Body of pancreas (tissue), 4 donors: ENCODE data around the gene ZNF786. TPM values are rescaled to one million over a fixed set of nuclear protein-coding genes. Genes with fewer than 3 reads are reported as not detected.

ENCODE experiments used
- ATAC-seq: fragments of 150-250 bp; one replicate; pipeline ENCODE4 v1.9.1; 2016
- DNase-seq, 4 donors: peaks; one replicate each; pipeline ENCODE4 v3.0.0-alpha.2; 2019
- H3K27ac ChIP-seq, 4 donors: fragments of 200-600 bp; sonication (generic); 1 replicate in 3 of 4; 2 replicates in 1 of 4; pipeline versions ENCODE4 v1.5.1 to v1.6.1; 2016 to 2019; ENCODE audit warnings: mild to moderate bottlenecking in 1 of 4, mixed read lengths in 1 of 4, moderate library complexity in 1 of 4
- H3K27me3 ChIP-seq, 2 donors: fragments of 200-600 bp; sonication (generic); one replicate each; pipeline ENCODE4 v1.6.0; 2016; ENCODE audit warnings: mild to moderate bottlenecking in 1 of 2
- H3K36me3 ChIP-seq, 2 donors: fragments of 200-600 bp; sonication (generic); replicated peaks in 1 of 2; 2 replicates each; pipeline ENCODE4 v1.5.1; 2016; ENCODE audit warnings: low read depth in 2 of 2; ENCODE audit not compliant: insufficient read depth in 1 of 2
- H3K4me1 ChIP-seq: fragments of 200-600 bp; sonication (generic); one replicate; pipeline ENCODE4 v1.6.0; 2016
- H3K4me3 ChIP-seq, 2 donors: fragments of 200-600 bp; sonication (generic); 1 replicate in 1 of 2; 2 replicates in 1 of 2; pipeline ENCODE4 v1.5.1; 2016 to 2019
- H3K9me3 ChIP-seq, 3 donors: fragments of 200-600 bp; sonication (generic); 1 replicate in 2 of 3; 2 replicates in 1 of 3; pipeline ENCODE4 v1.5.1; 2016
- CTCF ChIP-seq, 7 experiments: fragments of 450-650 bp in 4 of 7; fragments of 200-600 bp in 3 of 7; sonication (generic) in 3 of 7; IDR thresholded peaks; one replicate each; pipeline ENCODE4 v1.5.1; 2016 to 2019; ENCODE audit warnings: antibody characterized with exemption in 7 of 7
- POLR2A ChIP-seq, 3 donors: fragments of 450-650 bp; IDR thresholded peaks; one replicate each; pipeline ENCODE4 v1.6.1; 2016; ENCODE audit warnings: antibody characterized with exemption in 3 of 3, mild to moderate bottlenecking in 2 of 3
- WGBS, 2 donors: methylation state at CpG; one replicate each; pipeline ENCODE4 v1.1.5; 2017; 5-methylcytosine and 5-hydroxymethylcytosine counted together
- intact Hi-C: fragments of 100-400 bp; cut with DNase I; formaldehyde crosslinking; loops from one replicate; pipeline ENCODE4 v1.15.1; 2023
- total RNA-seq, 2 donors: library from RNA; depleted of rRNA; stranded (reverse); fragments of >200 nt; gene quantifications; one replicate each; pipeline ENCODE4 v1.1.0, GENCODE V29; 2016

ZNF786 gene
- total RNA-seq, 2 donors from 2014 or later, result 1.8 to 5.9 TPM

GRCh38 chr7:149085866-149086265 lies 4.7 kb downstream of the ZNF786 start:
- intact Hi-C loops, result no loop called here
- no peak for ATAC-seq
- peaks cover 8% of the 10 kb centered on the region for H3K4me1 ChIP-seq

GRCh38 chr7:149084407-149084806 lies 6.1 kb downstream of the ZNF786 start:
- DNase-seq, result no peak
- Histone ChIP-seq H3K27me3 (no peaks in the 10 kb centered on the region), H3K4me1 (peaks cover 2% of the 10 kb centered on the region), H3K36me3 (no peaks in the 10 kb centered on the region), H3K4me3 (no peak overlapping the region), H3K27ac (no peak overlapping the region), H3K9me3 (no peaks in the 10 kb centered on the region)
- no peak for TF ChIP-seq CTCF (IDR thresholded peaks at IDR 0.05)
- no peak for TF ChIP-seq POLR2A (IDR thresholded peaks at IDR 0.05)
- intact Hi-C loops, result no loop called here
- ATAC-seq, result no peak
- WGBS, 2 donors, result 95 to 96% methylated on average over 2 of the region's 2 CpGs

More at GRCh38 chr7:149085866-149086265, 4.7 kb downstream of the ZNF786 start:
- Histone ChIP-seq H3K4me3 (no peak overlapping the region), H3K9me3 (no peaks in the 10 kb centered on the region), H3K27ac (no peak overlapping the region), H3K36me3 (no peaks in the 10 kb centered on the region), H3K27me3 (no peaks in the 10 kb centered on the region)
- 76 to 82% methylated on average over 1 of the region's 1 CpG for WGBS, 2 donors
- TF ChIP-seq POLR2A (IDR thresholded peaks at IDR 0.05), result no peak
- no peak for TF ChIP-seq CTCF (IDR thresholded peaks at IDR 0.05)
- DNase-seq, result no peak

- no peaks in the 10 kb centered on the region for H3K27me3 ChIP-seq
- DNase-seq (no peak), ATAC-seq (no peak)
- intact Hi-C loops, result no loop called here
- no peak overlapping the region for H3K4me3 ChIP-seq
- no peaks in the 10 kb centered on the region for H3K9me3 ChIP-seq
- WGBS, 2 donors, result 94 to 97% methylated on average over 6 of the region's 6 CpGs
- no peaks in the 10 kb centered on the region for H3K36me3 ChIP-seq
- TF ChIP-seq CTCF (IDR thresholded peaks at IDR 0.05) (no peak), POLR2A (IDR thresholded peaks at IDR 0.05) (no peak)
- no peak overlapping the region for H3K27ac ChIP-seq
- H3K4me1 ChIP-seq, result no peaks in the 10 kb centered on the region
Measured at GRCh38 chr7:149081914-149082313, 8.6 kb downstream of the ZNF786 start.

- no peaks in the 10 kb centered on the region for H3K4me1 ChIP-seq
- intact Hi-C loops, result no loop called here
- peaks cover 0 to 2% of the 10 kb centered on the region in 2 donors for H3K36me3 ChIP-seq
- ATAC-seq, result no peak
- no peak overlapping the region for H3K27ac ChIP-seq
- no peak overlapping the region for H3K4me3 ChIP-seq
- H3K27me3 ChIP-seq, result no peaks in the 10 kb centered on the region
- no peaks in the 10 kb centered on the region for H3K9me3 ChIP-seq
- no peak for DNase-seq
- 85 to 88% methylated on average over 9 of the region's 9 CpGs for WGBS, 2 donors
- TF ChIP-seq POLR2A (IDR thresholded peaks at IDR 0.05) (no peak), CTCF (IDR thresholded peaks at IDR 0.05) (no peak)
Measured at GRCh38 chr7:149077594-149077993, 12.9 kb downstream of the ZNF786 start.

- TF ChIP-seq POLR2A (IDR thresholded peaks at IDR 0.05) (no peak), CTCF (IDR thresholded peaks at IDR 0.05) (no peak)
- 96 to 100% methylated on average over 2 of the region's 2 CpGs for WGBS, 2 donors
- Histone ChIP-seq H3K27ac (no peak overlapping the region), H3K36me3 (peaks cover 0 to 6% of the 10 kb centered on the region in 2 donors), H3K27me3 (no peaks in the 10 kb centered on the region), H3K4me3 (no peak overlapping the region), H3K4me1 (no peaks in the 10 kb centered on the region), H3K9me3 (no peaks in the 10 kb centered on the region)
- ATAC-seq (no peak), DNase-seq (no peak)
- intact Hi-C loops, result no loop called here
Measured at GRCh38 chr7:149075286-149075685, 15.2 kb downstream of the ZNF786 start.
